Loucy (cell line): ENCODE measurements around the gene POLR2I.
"Not testable (repeated sequence)": the region's sequence is repeated elsewhere in the genome, so short reads cannot be mapped to it uniquely, and the experiment has no call there.

Experiments used
- CTCF ChIP-seq: fragments of 200-600 bp; sonication (generic); conservative IDR thresholded peaks from 2 replicates; pipeline ENCODE4 v1.5.1; 2014; ENCODE audit warnings: mild to moderate bottlenecking, antibody characterized with exemption, low read length
- EZH2phosphoT487 ChIP-seq: fragments of 200-600 bp; IDR thresholded peaks from 2 replicates; pipeline ENCODE4 v1.6.1; 2018; ENCODE audit warnings: antibody characterized with exemption, mild to moderate bottlenecking, moderate library complexity, borderline replicate concordance

GRCh38 chr19:36068810-36069499, 45.7 kb downstream of the POLR2I start:
- TF ChIP-seq CTCF, EZH2phosphoT487: not testable (repeated sequence)
